Measurements from ENCODE around the gene RNU6-9. TPM values are rescaled to one million over a fixed set of nuclear protein-coding genes. Genes with fewer than 3 reads are reported as not detected.

The RNU6-9 gene
- total RNA-seq, 4 donors from 2014 or later: not detected

GRCh38 chr19:903266-903797, 10.0 kb downstream of the RNU6-9 start:
- intact Hi-C loops (cut with DNase I): no loop called here
- no peak overlapping the region for H3K4me3 ChIP-seq (replicated peaks in 1 of 3)
- no peak overlapping the region for H3K27ac ChIP-seq
- peak in 1 of 2 donors; percentile 47 for DNase-seq
- H3K4me1 ChIP-seq: peaks cover 0 to 15% of the 10 kb centered on the region in 2 donors
- TF ChIP-seq POLR2A (IDR thresholded peaks at IDR 0.05) (no peak), CTCF (IDR thresholded peaks at IDR 0.05) (no peak)
- no peaks in the 10 kb centered on the region for H3K27me3 ChIP-seq
- H3K9me3 ChIP-seq: no peaks in the 10 kb centered on the region
- WGBS, 2 donors: 76 to 83% methylated on average over 30 to 32 of the region's 32 CpGs
- H3K36me3 ChIP-seq: peaks cover 0 to 3% of the 10 kb centered on the region in 2 donors

DNA sequence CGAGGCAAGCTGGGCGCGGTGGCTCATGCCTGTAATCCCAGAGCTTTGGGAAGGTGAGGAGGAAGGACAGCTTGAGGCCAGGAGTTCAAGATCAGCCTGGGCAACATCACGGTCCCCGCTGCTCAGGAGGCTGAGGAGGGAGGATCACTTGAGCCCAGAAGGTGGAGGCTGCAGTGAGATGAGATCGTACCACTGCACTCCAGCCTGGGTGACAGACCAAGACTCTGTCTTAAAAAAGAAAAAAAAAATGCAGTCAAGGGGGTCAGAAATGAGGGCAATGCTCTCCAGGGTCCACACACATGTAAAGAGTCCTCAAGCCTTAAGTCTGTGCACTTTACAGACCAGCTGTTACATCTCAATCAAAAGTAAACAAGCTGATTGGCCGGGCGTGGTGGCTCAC, 11.3 kb downstream of the RNU6-9 start:
- Histone ChIP-seq H3K36me3 (peaks cover 0 to 2% of the 10 kb centered on the region in 2 donors), H3K27ac (no peak overlapping the region)
- 88 to 93% methylated on average over 8 of the region's 8 CpGs for WGBS, 2 donors

DNA sequence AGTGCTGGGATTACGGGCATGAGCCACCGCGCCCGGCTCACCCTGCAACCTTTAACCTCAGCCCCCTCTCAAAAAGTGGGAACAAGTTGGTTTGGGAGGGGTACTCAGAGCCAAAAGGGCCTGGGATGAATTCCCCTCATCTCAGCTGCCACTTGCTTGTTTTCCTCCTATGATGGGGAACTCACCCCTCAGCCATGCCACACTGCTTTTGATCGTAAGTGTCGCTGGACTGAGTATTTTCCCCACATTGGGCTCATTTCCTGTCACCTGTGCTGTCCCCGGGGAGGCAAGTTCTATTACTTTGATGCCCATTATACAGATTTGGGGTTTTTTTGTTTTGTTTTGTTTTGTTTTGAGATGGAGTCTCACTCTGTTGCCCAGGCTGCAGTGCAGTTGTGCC, 13.2 kb downstream of the RNU6-9 start:
- Histone ChIP-seq H3K36me3 (no peaks in the 10 kb centered on the region), H3K27me3 (no peaks in the 10 kb centered on the region), H3K9me3 (no peaks in the 10 kb centered on the region), H3K27ac (no peak overlapping the region), H3K4me1 (peaks cover 0 to 24% of the 10 kb centered on the region in 2 donors), H3K4me3 (replicated peaks in 1 of 3) (no peak overlapping the region)
- intact Hi-C loops (cut with DNase I): no loop called here
- DNase-seq: no peak
- WGBS, 2 donors: 95 to 97% methylated on average over 7 of the region's 7 CpGs
- TF ChIP-seq CTCF (IDR thresholded peaks at IDR 0.05) (no peak), POLR2A (IDR thresholded peaks at IDR 0.05) (no peak)

More for the DNA sequence above, 11.3 kb downstream of the RNU6-9 start:
- no peak for TF ChIP-seq CTCF (IDR thresholded peaks at IDR 0.05)
- no peak for TF ChIP-seq POLR2A (IDR thresholded peaks at IDR 0.05)
- H3K27me3 ChIP-seq: no peaks in the 10 kb centered on the region
- H3K4me1 ChIP-seq: peaks cover 0 to 24% of the 10 kb centered on the region in 2 donors
- H3K4me3 ChIP-seq (replicated peaks in 1 of 3): no peak overlapping the region
- no peak for DNase-seq
- intact Hi-C loops (cut with DNase I): no loop called here
- H3K9me3 ChIP-seq: no peaks in the 10 kb centered on the region

DNA sequence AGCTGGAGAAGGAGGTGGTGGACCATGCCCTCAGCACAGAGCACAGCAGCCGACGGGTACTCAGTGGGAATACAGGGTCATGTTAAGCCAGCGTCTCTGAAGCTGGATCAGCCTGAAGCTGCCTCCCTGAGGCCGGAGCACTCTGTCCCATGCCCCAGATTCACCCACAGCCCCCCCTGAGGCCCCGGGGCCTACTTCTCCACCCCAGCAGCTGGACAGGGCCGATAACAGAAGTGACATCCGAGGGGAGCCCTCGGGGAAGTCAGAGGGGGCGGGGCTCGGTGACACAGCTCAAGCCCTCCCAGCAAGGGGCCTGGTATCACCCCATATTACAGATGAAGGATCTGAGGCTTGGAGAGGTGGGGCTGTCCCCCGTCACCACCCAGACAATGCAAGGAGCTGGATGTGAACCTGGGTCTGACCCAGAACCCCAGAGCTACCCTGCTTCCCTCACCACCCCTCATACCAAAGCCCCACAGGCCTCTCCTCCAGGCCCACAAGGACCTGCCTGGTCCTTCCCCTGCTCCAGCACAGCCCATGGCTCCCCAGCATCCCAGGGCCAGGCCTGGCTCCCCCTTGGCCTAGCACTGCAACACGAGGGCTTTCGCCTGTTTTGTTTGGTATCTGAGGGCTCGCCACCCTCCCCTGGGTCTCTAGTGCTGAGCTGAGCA, 14.0 kb downstream of the RNU6-9 start:
- no peak for DNase-seq
- no peaks in the 10 kb centered on the region for H3K27me3 ChIP-seq
- H3K27ac ChIP-seq: no peak overlapping the region

More for the DNA sequence above, 14.0 kb downstream of the RNU6-9 start:
- intact Hi-C loops (cut with DNase I): no loop called here
- Histone ChIP-seq H3K36me3 (no peaks in the 10 kb centered on the region), H3K4me3 (replicated peaks in 1 of 3) (no peak overlapping the region), H3K4me1 (peaks cover 0 to 23% of the 10 kb centered on the region in 2 donors), H3K9me3 (no peaks in the 10 kb centered on the region)
- no peak for TF ChIP-seq POLR2A (IDR thresholded peaks at IDR 0.05)
- no peak for TF ChIP-seq CTCF (IDR thresholded peaks at IDR 0.05)
- 91 to 92% methylated on average over 9 to 11 of the region's 14 CpGs for WGBS, 2 donors
